Lower leg skin (tissue), 3 donors: ENCODE results near the gene CAPS.

ENCODE experiments used
- POLR2A ChIP-seq, 2 donors: fragments of 450-650 bp; IDR thresholded peaks; one replicate each; pipeline ENCODE4 v1.6.1; 2016 to 2017; ENCODE audit warnings: antibody characterized with exemption in 2 of 2, mild to moderate bottlenecking in 1 of 2, moderate library complexity in 1 of 2
- TF ChIP-seq, protein P1 (sequence below), 3 donors: fragments of 450-650 bp; IDR thresholded peaks; one replicate each; pipeline ENCODE4 v1.5.1; 2016; ENCODE audit warnings: antibody characterized with exemption in 3 of 3, mild to moderate bottlenecking in 3 of 3, moderate library complexity in 2 of 3

DNA sequence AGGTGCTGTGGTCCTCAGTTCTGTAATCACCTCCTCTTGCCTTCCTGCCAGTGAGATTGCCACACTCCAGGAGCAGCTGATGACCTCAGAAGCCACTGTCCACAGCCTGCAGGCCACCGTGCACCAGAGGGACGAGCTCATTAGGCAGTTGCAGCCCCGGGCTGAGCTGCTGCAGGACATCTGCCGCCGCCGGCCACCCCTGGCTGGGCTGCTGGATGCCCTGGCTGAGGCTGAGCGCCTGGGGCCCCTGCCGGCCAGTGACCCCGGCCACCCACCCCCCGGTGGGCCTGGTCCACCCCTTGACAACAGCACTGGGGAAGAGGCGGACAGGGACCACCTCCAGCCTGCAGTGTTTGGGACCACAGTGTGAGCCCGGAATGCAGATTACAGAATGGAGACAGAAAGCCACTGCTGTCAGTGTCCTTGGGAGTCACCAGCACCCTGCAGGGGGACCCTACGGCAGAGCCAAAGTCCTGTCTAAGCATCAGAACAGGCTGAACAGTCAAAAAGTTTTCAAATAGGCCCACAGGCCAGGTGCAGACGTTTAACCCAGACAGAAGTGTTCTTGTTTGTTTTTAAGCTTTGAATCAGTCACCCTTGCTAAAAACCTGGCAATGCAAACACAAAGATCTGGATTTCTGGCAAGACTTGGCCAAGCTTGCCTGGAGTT lies 5.1 kb upstream of the CAPS start:
- TF ChIP-seq, protein P1, sequence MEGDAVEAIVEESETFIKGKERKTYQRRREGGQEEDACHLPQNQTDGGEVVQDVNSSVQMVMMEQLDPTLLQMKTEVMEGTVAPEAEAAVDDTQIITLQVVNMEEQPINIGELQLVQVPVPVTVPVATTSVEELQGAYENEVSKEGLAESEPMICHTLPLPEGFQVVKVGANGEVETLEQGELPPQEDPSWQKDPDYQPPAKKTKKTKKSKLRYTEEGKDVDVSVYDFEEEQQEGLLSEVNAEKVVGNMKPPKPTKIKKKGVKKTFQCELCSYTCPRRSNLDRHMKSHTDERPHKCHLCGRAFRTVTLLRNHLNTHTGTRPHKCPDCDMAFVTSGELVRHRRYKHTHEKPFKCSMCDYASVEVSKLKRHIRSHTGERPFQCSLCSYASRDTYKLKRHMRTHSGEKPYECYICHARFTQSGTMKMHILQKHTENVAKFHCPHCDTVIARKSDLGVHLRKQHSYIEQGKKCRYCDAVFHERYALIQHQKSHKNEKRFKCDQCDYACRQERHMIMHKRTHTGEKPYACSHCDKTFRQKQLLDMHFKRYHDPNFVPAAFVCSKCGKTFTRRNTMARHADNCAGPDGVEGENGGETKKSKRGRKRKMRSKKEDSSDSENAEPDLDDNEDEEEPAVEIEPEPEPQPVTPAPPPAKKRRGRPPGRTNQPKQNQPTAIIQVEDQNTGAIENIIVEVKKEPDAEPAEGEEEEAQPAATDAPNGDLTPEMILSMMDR (IDR thresholded peaks at IDR 0.05): no peak
- no peak for TF ChIP-seq POLR2A (IDR thresholded peaks at IDR 0.05)
